GM18508 (cell line): ENCODE data around the gene ABL1.

Experiments used
- ATAC-seq: cut with Tn5 transposase; IDR thresholded peaks from one replicate; pipeline ENCODE4 v1.9.1; 2021; ENCODE audit warnings: moderate number of reproducible peaks; ENCODE audit not compliant: insufficient read depth, unreplicated experiment

The ABL1 gene

GRCh38 chr9:130927995-130928900 lies 93.2 kb downstream of the ABL1 start:
- no peak for ATAC-seq

GRCh38 chr9:130929571-130930038 lies 94.6 kb downstream of the ABL1 start:
- no peak for ATAC-seq

GRCh38 chr9:130930132-130930803 lies 95.2 kb downstream of the ABL1 start:
- ATAC-seq: no peak

- no peak for ATAC-seq
Observed at GRCh38 chr9:130930804-130931349, 95.8 kb downstream of the ABL1 start.

GRCh38 chr9:130931508-130932254 lies 96.6 kb downstream of the ABL1 start:
- ATAC-seq: no peak

- no peak for ATAC-seq
Observed at GRCh38 chr9:130932255-130933079, 97.4 kb downstream of the ABL1 start.

GRCh38 chr9:130933114-130934046 lies 98.3 kb downstream of the ABL1 start:
- ATAC-seq: no peak

- ATAC-seq: no peak
Observed at GRCh38 chr9:130934246-130934645, 99.2 kb downstream of the ABL1 start.

GRCh38 chr9:130934702-130935647 lies 99.9 kb downstream of the ABL1 start:
- no peak for ATAC-seq

GRCh38 chr9:130935648-130936271 lies 100.7 kb downstream of the ABL1 start:
- no peak for ATAC-seq

GRCh38 chr9:130936285-130937117 lies 101.4 kb downstream of the ABL1 start:
- no peak for ATAC-seq
